ENCODE results near the gene OTUD4.

GRCh38 chr4:145103496-145103895 is 76.9 kb downstream of the OTUD4 start:
- TF ChIP-seq CTCF (conservative IDR thresholded peaks at IDR 0.05; ENCODE audit: low read depth, low read length) = no peak
- no peak for TF ChIP-seq EZH2 (IDR thresholded peaks at IDR 0.05; ENCODE audit: borderline replicate concordance, low read depth, low read length, poor library complexity, severe bottlenecking)
